H1 (cell line): Measurements from ENCODE around the gene RAPGEF1. TPM values are rescaled to one million over a fixed set of nuclear protein-coding genes. Genes with fewer than 3 reads are reported as not detected.

Source experiments
- CTCF ChIA-PET: fragments of 300-600 bp; sonication (Branson Sonifier 250); formaldehyde crosslinking; loops from one replicate; lab custom pipeline; 2021; ENCODE audit not compliant: partially characterized antibody; lab: Charles Lee
- POLR2A ChIA-PET: fragments of 300-600 bp; sonication (Branson Sonifier 250); formaldehyde crosslinking; loops from one replicate; lab custom pipeline; 2021; ENCODE audit warnings: inconsistent platforms; ENCODE audit not compliant: partially characterized antibody; lab: Charles Lee
- DNase-seq, 2 experiments: peaks; one replicate each; pipeline versions ENCODE4 v3.0.0 to v3.0.0-alpha.2; 2010 to 2022; ENCODE audit warnings: low spot score in 2 of 2, low read depth in 1 of 2, mixed read lengths in 1 of 2
- FAIRE-seq: peaks from 2 replicates; lab custom pipeline; 2011; peaks lifted over from hg19 to GRCh38; lab: Jason Lieb, UNC
- H2AFZ ChIP-seq: 2 replicates; pipeline ENCODE4 v1.8.1; 2012; ENCODE audit warnings: low read length, inconsistent platforms
- H2AK5ac ChIP-seq: 2 replicates; pipeline ENCODE4 v1.6.1; 2013; ENCODE audit warnings: low read depth, low read length
- H2BK120ac ChIP-seq: replicated peaks from 2 replicates; pipeline ENCODE3; 2013; ENCODE audit warnings: low read depth, low read length, inconsistent platforms
- H2BK12ac ChIP-seq: 2 replicates; pipeline ENCODE4 v1.6.1; 2013; ENCODE audit warnings: low read depth, low read length
- H2BK15ac ChIP-seq: 2 replicates; pipeline ENCODE4 v1.6.1; 2013; ENCODE audit warnings: low read length
- H2BK20ac ChIP-seq: 2 replicates; pipeline ENCODE4 v1.6.1; 2013; ENCODE audit warnings: low read length
- H2BK5ac ChIP-seq: 2 replicates; pipeline ENCODE4 v1.6.1; 2013; ENCODE audit warnings: low read depth, low read length
- H3K14ac ChIP-seq: 2 replicates; pipeline ENCODE4 v1.6.1; 2013; ENCODE audit warnings: inconsistent platforms; ENCODE audit not compliant: insufficient read length
- H3K18ac ChIP-seq: 2 replicates; pipeline ENCODE4 v1.6.1; 2013; ENCODE audit warnings: low read length; ENCODE audit errors: extremely low read depth
- H3K23ac ChIP-seq: 2 replicates; pipeline ENCODE4 v1.6.1; 2013; ENCODE audit warnings: inconsistent platforms; ENCODE audit not compliant: insufficient read length
- H3K23me2 ChIP-seq: 2 replicates; pipeline ENCODE4 v1.6.1; 2013; ENCODE audit warnings: low read depth, low read length
- H3K27ac ChIP-seq: 2 replicates; pipeline ENCODE4 v1.6.1; 2011; ENCODE audit warnings: low read depth, low read length, inconsistent platforms
- H3K27me3 ChIP-seq, 4 experiments: replicated peaks in 1 of 4; 1 replicate in 1 of 4; 2 replicates in 3 of 4; pipeline versions ENCODE4 v1.6.1 to v1.8.1; 2011 to 2013; ENCODE audit warnings: low read length in 3 of 4, mild to moderate bottlenecking in 3 of 4, inconsistent platforms in 2 of 4, mixed read lengths in 2 of 4, moderate library complexity in 1 of 4; ENCODE audit not compliant: control insufficient read depth in 3 of 4, insufficient read depth in 3 of 4; ENCODE audit errors: extremely low read depth in 1 of 4
- H3K36me3 ChIP-seq, 4 experiments: 2 replicates each; pipeline versions ENCODE4 v1.6.1 to v1.8.1; 2011 to 2013; ENCODE audit warnings: mild to moderate bottlenecking in 4 of 4, low read length in 3 of 4, moderate library complexity in 2 of 4, control low read depth in 1 of 4, inconsistent platforms in 1 of 4; ENCODE audit not compliant: insufficient read depth in 4 of 4, control insufficient read depth in 2 of 4
- H3K4ac ChIP-seq: replicated peaks from 2 replicates; pipeline ENCODE3; 2013; ENCODE audit warnings: low read length, low read depth, mixed read lengths, inconsistent platforms; ENCODE audit not compliant: insufficient read length
- H3K4me1 ChIP-seq, 4 experiments: replicated peaks in 1 of 4; 1 replicate in 1 of 4; 2 replicates in 3 of 4; pipeline versions ENCODE4 v1.6.1 to v1.8.1; 2011 to 2013; ENCODE audit warnings: low read length in 3 of 4, inconsistent platforms in 2 of 4, mixed read lengths in 1 of 4; ENCODE audit not compliant: insufficient read depth in 4 of 4, control insufficient read depth in 3 of 4
- H3K4me2 ChIP-seq, 2 experiments: 2 replicates each; pipeline versions ENCODE4 v1.6.1 to v1.8.1; 2011 to 2013; ENCODE audit warnings: low read depth in 2 of 2, low read length in 2 of 2, control low read depth in 1 of 2, inconsistent platforms in 1 of 2, mild to moderate bottlenecking in 1 of 2; ENCODE audit not compliant: insufficient read depth in 1 of 2
- H3K4me3 ChIP-seq, 4 experiments: fragments of 200-600, 300-600 bp in 1 of 4; sonication (generic), shearing (Covaris generic), sonication (Bioruptor Twin) in 1 of 4; 2 replicates each; pipeline versions ENCODE4 v1.5.1 to v1.8.1; 2011 to 2016; ENCODE audit warnings: low read length in 4 of 4, low read depth in 3 of 4, control low read depth in 2 of 4, inconsistent platforms in 2 of 4, mild to moderate bottlenecking in 2 of 4, mixed read lengths in 1 of 4, moderate library complexity in 1 of 4; ENCODE audit not compliant: insufficient read depth in 2 of 4; ENCODE audit errors: extremely low read depth in 1 of 4
- H3K56ac ChIP-seq: replicated peaks from 2 replicates; pipeline ENCODE3; 2013; ENCODE audit warnings: low read depth, mild to moderate bottlenecking, mixed read lengths, low read length, inconsistent platforms; ENCODE audit not compliant: insufficient read length
- H3K79me1 ChIP-seq: 2 replicates; pipeline ENCODE4 v1.6.1; 2013; ENCODE audit warnings: low read depth, low read length, control low read depth
- H3K79me2 ChIP-seq, 2 experiments: 2 replicates each; pipeline versions ENCODE4 v1.6.1 to v1.8.1; 2012 to 2013; ENCODE audit warnings: low read length in 2 of 2, mild to moderate bottlenecking in 2 of 2, inconsistent platforms in 1 of 2; ENCODE audit not compliant: insufficient read depth in 2 of 2, control insufficient read depth in 1 of 2
- H3K9ac ChIP-seq, 4 experiments: replicated peaks in 1 of 4; 1 replicate in 1 of 4; 2 replicates in 3 of 4; pipeline versions ENCODE4 v1.6.1 to v1.8.1; 2011 to 2013; ENCODE audit warnings: low read depth in 3 of 4, low read length in 3 of 4, control low read depth in 2 of 4, mild to moderate bottlenecking in 2 of 4, moderate library complexity in 2 of 4, inconsistent platforms in 1 of 4; ENCODE audit errors: extremely low read depth in 1 of 4
- H3K9me3 ChIP-seq, 2 experiments: 2 replicates each; pipeline versions ENCODE4 v1.6.1 to v1.8.1; 2012 to 2013; ENCODE audit warnings: mild to moderate bottlenecking in 2 of 2, moderate library complexity in 2 of 2, control low read depth in 1 of 2, inconsistent platforms in 1 of 2, low read depth in 1 of 2, low read length in 1 of 2, mixed read lengths in 1 of 2; ENCODE audit not compliant: insufficient read depth in 2 of 2
- H4K20me1 ChIP-seq, 2 experiments: replicated peaks in 1 of 2; 2 replicates each; pipeline versions ENCODE3 to v1.8.1; 2011 to 2013; ENCODE audit warnings: inconsistent platforms in 2 of 2, low read length in 2 of 2, mild to moderate bottlenecking in 1 of 2; ENCODE audit not compliant: insufficient read depth in 2 of 2, control insufficient read depth in 1 of 2
- H4K5ac ChIP-seq: 2 replicates; pipeline ENCODE4 v1.6.1; 2013; ENCODE audit warnings: low read length, low read depth, mixed read lengths, inconsistent platforms; ENCODE audit not compliant: insufficient read length
- H4K8ac ChIP-seq: 2 replicates; pipeline ENCODE4 v1.8.0; 2013; ENCODE audit warnings: mild to moderate bottlenecking, moderate library complexity, low read length, inconsistent platforms; ENCODE audit not compliant: insufficient read depth; ENCODE audit errors: extremely low read depth
- H4K91ac ChIP-seq: replicated peaks from 2 replicates; pipeline ENCODE3; 2013; ENCODE audit warnings: low read length, mixed read lengths, inconsistent platforms; ENCODE audit not compliant: insufficient read length
- BACH1 ChIP-seq: IDR thresholded peaks from 2 replicates; pipeline ENCODE4 v1.6.1; 2012; ENCODE audit warnings: low read length, improper control_type of control experiment
- CHD1 ChIP-seq: IDR thresholded peaks from 2 replicates; pipeline ENCODE4 v1.6.1; 2012; ENCODE audit warnings: low read depth, low read length, improper control_type of control experiment
- GABPA ChIP-seq: IDR thresholded peaks from 2 replicates; pipeline ENCODE4 v1.6.1; 2011; ENCODE audit warnings: mild to moderate bottlenecking, low read length, moderate library complexity, borderline replicate concordance; ENCODE audit not compliant: insufficient read depth
- JUN ChIP-seq: IDR thresholded peaks from 2 replicates; pipeline ENCODE4 v1.6.1; 2011; ENCODE audit warnings: low read depth, mild to moderate bottlenecking, improper control_type of control experiment, low read length
- NRF1 ChIP-seq: IDR thresholded peaks from 2 replicates; pipeline ENCODE4 v1.6.1; 2011; ENCODE audit warnings: mild to moderate bottlenecking, low read depth, low read length, improper control_type of control experiment
- SIRT6 ChIP-seq: IDR thresholded peaks from one replicate; pipeline ENCODE4 v1.7.1; 2012; ENCODE audit warnings: low read length, inconsistent platforms
- SIX5 ChIP-seq: IDR thresholded peaks from 2 replicates; pipeline ENCODE4 v1.6.1; 2011; ENCODE audit warnings: mild to moderate bottlenecking, low read depth, low read length
- SRF ChIP-seq: IDR thresholded peaks from 2 replicates; pipeline ENCODE4 v1.6.1; 2011; ENCODE audit warnings: mild to moderate bottlenecking, low read depth, low read length, moderate library complexity
- TEAD4 ChIP-seq: IDR thresholded peaks from 2 replicates; pipeline ENCODE4 v1.6.1; 2012; ENCODE audit warnings: low read depth, low read length, inconsistent platforms, mixed read lengths
- ZNF274 ChIP-seq: IDR thresholded peaks from 2 replicates; pipeline ENCODE4 v1.7.0; 2012; ENCODE audit warnings: low read length, borderline replicate concordance; ENCODE audit errors: extremely low read depth
- WGBS, 2 experiments: shearing (Covaris generic) in 1 of 2; methylation state at CpG; one replicate each; pipeline versions ENCODE4 v1.1.6 to v1.1.7; 2013 to 2015; ENCODE audit warnings: low lambda C conversion rate in 2 of 2, mixed read lengths in 2 of 2, inconsistent platforms in 1 of 2, low coverage in 1 of 2, missing lambda C conversion rate in 1 of 2; ENCODE audit not compliant: insufficient replicate concordance in 2 of 2, insufficient coverage in 1 of 2, insufficient read length in 1 of 2; ENCODE audit errors: extremely low coverage in 1 of 2, missing lambda C conversion rate in 1 of 2; 5-methylcytosine and 5-hydroxymethylcytosine counted together
- polyA plus RNA-seq, 7 experiments: library from polyadenylated mRNA; depleted of rRNA in 3 of 7; stranded (reverse) in 5 of 7; unstranded in 2 of 7; fragments of >200 nt in 5 of 7; fragments of 200-250 nt in 2 of 7; gene quantifications; 1 replicate in 5 of 7; 2 replicates in 1 of 7; 4 replicates in 1 of 7; pipeline versions ENCODE4 v1.2.1 to v1.2.3, GENCODE V29; 2011 to 2013; ENCODE audit warnings: missing spikeins in 2 of 7, mixed read lengths in 2 of 7
- total RNA-seq: library from RNA; stranded (reverse); fragmentation: NEBNext Ultra II Directional; extraction: Animal tissue kit (Norgen Biotek cat#: 25700); gene quantifications from 2 replicates; pipeline ENCODE4 v1.2.1, GENCODE V29; 2021
- TF ChIP-seq, protein P1 (sequence below), 3 experiments: IDR thresholded peaks; 1 replicate in 2 of 3; 2 replicates in 1 of 3; pipeline versions ENCODE4 v1.5.1 to v1.6.1; 2011; ENCODE audit warnings: low read length in 3 of 3, mild to moderate bottlenecking in 3 of 3, inconsistent platforms in 2 of 3, low read depth in 1 of 3, moderate library complexity in 1 of 3; ENCODE audit not compliant: insufficient read depth in 1 of 3; ENCODE audit errors: control extremely low read depth in 1 of 3

RAPGEF1 gene
- total and polyA plus RNA-seq, 2 of the 8 experiments (the other 6 are each of a cell fraction or from before 2014, with no cell fraction given): 29.7 to 78.9 TPM

DNA sequence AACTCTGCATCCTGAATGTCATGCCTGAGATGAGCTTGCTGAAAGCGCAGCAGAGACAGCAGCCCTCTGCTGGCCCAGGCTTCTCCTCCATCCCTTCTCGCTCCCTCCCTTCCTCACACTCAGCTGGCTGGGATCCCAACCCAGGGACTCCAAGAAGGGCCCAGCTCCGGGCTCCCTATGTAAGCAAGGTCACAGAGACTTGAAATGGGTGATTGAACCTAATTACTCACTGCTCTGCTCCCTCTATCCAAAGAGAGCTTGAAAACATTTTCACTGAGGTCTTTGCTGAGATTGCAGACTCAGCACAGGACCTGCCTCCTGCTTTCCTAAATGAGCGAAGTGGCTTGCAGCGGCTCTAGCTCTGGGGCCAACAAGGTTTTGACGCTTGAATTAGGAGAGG, 42.8 kb downstream of the RAPGEF1 start:
- H2AFZ ChIP-seq: no peak overlapping the region
- no peak overlapping the region for H2AK5ac ChIP-seq
- WGBS, 2 experiments: 63% methylated on average over 6 of the region's 6 CpGs; no CpG with 5 or more reads in 1 of the 2 experiments
- no peak for FAIRE-seq
- H3K36me3 ChIP-seq: no peaks in the 10 kb centered on the region
- peaks cover 0 to 8% of the 10 kb centered on the region in 2 experiments for H4K20me1 ChIP-seq
- no peak for DNase-seq
- no peak overlapping the region for H3K56ac ChIP-seq
- no peak overlapping the region for H3K9ac ChIP-seq
- peaks cover 3 to 67% of the 10 kb centered on the region in 2 experiments; a peak in 3 of 4 replicates for H3K79me2 ChIP-seq
- ChIA-PET CTCF (interaction anchor here (0.8 to 3.9 kb wide), 24 partner anchors 11 to 330 kb away, joined by 3 to 17 read pairs (median 3); partner anchors contain the start of gene RAPGEF1), POLR2A (interaction anchor here (0.9 to 1.9 kb wide), 5 partner anchors 12 to 152 kb away, joined by 3 to 6 read pairs (median 4); partner anchors contain the start of gene PRRT1B)
- H4K8ac ChIP-seq: no peak overlapping the region
- peak overlapping the region; percentile 42; the same call in 1 of the 2 replicates for H3K18ac ChIP-seq
- H3K23me2 ChIP-seq: no peaks in the 10 kb centered on the region
- H3K4me2 ChIP-seq: peak overlapping the region in 1 of 2 experiments; percentile 7; a peak in 1 of 4 replicates
- 0 out of 2 replicates have a peak overlapping the region, but pooled peaks have one; percentile 1 for H2BK5ac ChIP-seq
- no peak overlapping the region for H3K4ac ChIP-seq
- no peak overlapping the region for H3K4me3 ChIP-seq
- peaks cover 16 to 43% (median 31%) of the 10 kb centered on the region in 4 experiments for H3K4me1 ChIP-seq
- no peak overlapping the region for H4K5ac ChIP-seq
- H2BK120ac ChIP-seq: no peak overlapping the region
- H2BK15ac ChIP-seq: 0 out of 2 replicates have a peak overlapping the region, but pooled peaks have one; percentile 32
- peaks cover 3% of the 10 kb centered on the region for H3K79me1 ChIP-seq
- H3K14ac ChIP-seq: no peak overlapping the region
- H4K91ac ChIP-seq: peak overlapping the region; percentile 4
- H3K27me3 ChIP-seq: no peaks in the 10 kb centered on the region
- no peak overlapping the region for H3K27ac ChIP-seq
- no peaks in the 10 kb centered on the region for H3K9me3 ChIP-seq
- no peak overlapping the region for H3K23ac ChIP-seq
- 0 out of 2 replicates have a peak overlapping the region, but pooled peaks have one; percentile 53 for H2BK12ac ChIP-seq
- H2BK20ac ChIP-seq: peak overlapping the region; percentile 24; the same call in 1 of the 2 replicates
- TF ChIP-seq SRF (no peak), NRF1 (no peak), SIX5 (no peak), TEAD4 (no peak), CHD1 (no peak), JUN (no peak), BACH1 (no peak), GABPA (no peak), SIRT6 (no peak), ZNF274 (no peak)
- TF ChIP-seq, protein P1, sequence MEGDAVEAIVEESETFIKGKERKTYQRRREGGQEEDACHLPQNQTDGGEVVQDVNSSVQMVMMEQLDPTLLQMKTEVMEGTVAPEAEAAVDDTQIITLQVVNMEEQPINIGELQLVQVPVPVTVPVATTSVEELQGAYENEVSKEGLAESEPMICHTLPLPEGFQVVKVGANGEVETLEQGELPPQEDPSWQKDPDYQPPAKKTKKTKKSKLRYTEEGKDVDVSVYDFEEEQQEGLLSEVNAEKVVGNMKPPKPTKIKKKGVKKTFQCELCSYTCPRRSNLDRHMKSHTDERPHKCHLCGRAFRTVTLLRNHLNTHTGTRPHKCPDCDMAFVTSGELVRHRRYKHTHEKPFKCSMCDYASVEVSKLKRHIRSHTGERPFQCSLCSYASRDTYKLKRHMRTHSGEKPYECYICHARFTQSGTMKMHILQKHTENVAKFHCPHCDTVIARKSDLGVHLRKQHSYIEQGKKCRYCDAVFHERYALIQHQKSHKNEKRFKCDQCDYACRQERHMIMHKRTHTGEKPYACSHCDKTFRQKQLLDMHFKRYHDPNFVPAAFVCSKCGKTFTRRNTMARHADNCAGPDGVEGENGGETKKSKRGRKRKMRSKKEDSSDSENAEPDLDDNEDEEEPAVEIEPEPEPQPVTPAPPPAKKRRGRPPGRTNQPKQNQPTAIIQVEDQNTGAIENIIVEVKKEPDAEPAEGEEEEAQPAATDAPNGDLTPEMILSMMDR (IDR thresholded peaks at IDR 0.05; ENCODE audit: control extremely low read depth in 1 of 3, insufficient read depth in 1 of 3, low read depth in 1 of 3, low read length in 3 of 3): peak; percentile 19 to 22 (median 21); a peak in 3 of 4 replicates
